Suprapubic skin (tissue), 4 donors: Measurements from ENCODE around the gene SLC22A25. TPM values are rescaled to one million over a fixed set of nuclear protein-coding genes. Genes with fewer than 3 reads are reported as not detected.

ENCODE experiments used
- DNase-seq, 2 donors: peaks; one replicate each; pipeline ENCODE4 v3.0.0-alpha.2; 2019; ENCODE audit warnings: low spot score in 2 of 2
- H3K27ac ChIP-seq: fragments of 200-600 bp; sonication (generic); one replicate; pipeline ENCODE4 v1.5.1; 2019
- H3K27me3 ChIP-seq: fragments of 200-600 bp; sonication (generic); one replicate; pipeline ENCODE4 v1.5.1; 2019
- H3K36me3 ChIP-seq: fragments of 200-600 bp; sonication (generic); one replicate; pipeline ENCODE4 v1.5.1; 2019
- H3K4me1 ChIP-seq: fragments of 200-600 bp; sonication (generic); one replicate; pipeline ENCODE4 v1.5.1; 2019
- H3K4me3 ChIP-seq: fragments of 200-600 bp; sonication (generic); one replicate; pipeline ENCODE4 v1.5.1; 2019; ENCODE audit warnings: mild to moderate bottlenecking
- H3K9me3 ChIP-seq: fragments of 200-600 bp; sonication (generic); one replicate; pipeline ENCODE4 v1.5.1; 2019
- EP300 ChIP-seq: sonication (generic); formaldehyde crosslinking; IDR thresholded peaks from one replicate; pipeline ENCODE4 v1.6.1; 2017; ENCODE audit warnings: antibody characterized with exemption
- POLR2A ChIP-seq, 2 donors: fragments of 450-650 bp; IDR thresholded peaks; one replicate each; pipeline ENCODE4 v1.6.1; 2017; ENCODE audit warnings: antibody characterized with exemption in 2 of 2, mild to moderate bottlenecking in 2 of 2, moderate library complexity in 2 of 2
- POLR2AphosphoS5 ChIP-seq, 3 donors: sonication (generic); formaldehyde crosslinking; IDR thresholded peaks; one replicate each; pipeline ENCODE4 v1.6.1; 2017; ENCODE audit warnings: antibody characterized with exemption in 3 of 3
- WGBS: methylation state at CpG from one replicate; pipeline ENCODE4 v1.1.5; 2018; 5-methylcytosine and 5-hydroxymethylcytosine counted together
- total RNA-seq, 4 donors: library from RNA; depleted of rRNA; stranded (reverse); fragments of >200 nt; gene quantifications; one replicate each; pipeline ENCODE4 v1.1.0, GENCODE V29; 2016
- TF ChIP-seq, protein P1 (sequence below), 2 donors: fragments of 200-600 bp in 1 of 2; fragments of 450-650 bp in 1 of 2; sonication (generic) in 1 of 2; IDR thresholded peaks; one replicate each; pipeline ENCODE4 v1.5.1; 2016 to 2019; ENCODE audit warnings: antibody characterized with exemption in 2 of 2, mild to moderate bottlenecking in 1 of 2, moderate library complexity in 1 of 2

The SLC22A25 gene
- not detected for total RNA-seq

DNA sequence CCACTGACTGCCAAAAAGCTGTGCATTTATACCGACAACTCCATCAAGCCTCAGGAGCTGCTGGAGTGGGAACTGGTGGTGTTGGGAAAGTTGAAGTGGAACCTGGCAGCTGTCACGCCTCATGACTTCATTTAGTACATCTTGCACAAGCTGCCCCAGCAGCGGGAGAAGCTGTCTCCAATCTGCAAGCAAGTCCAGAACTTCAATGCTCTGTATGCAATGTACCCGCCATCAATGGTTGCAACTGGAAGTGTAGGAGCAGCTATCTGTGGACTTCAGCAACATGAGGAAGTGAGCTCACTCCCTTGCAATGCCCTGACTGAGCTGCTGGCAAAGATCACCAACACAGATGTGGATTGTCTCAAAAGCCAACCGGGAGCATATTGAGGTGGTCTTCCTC, at the start of gene SLC22A25:
Gene SLC22A25, minus strand, starts transcription at position 67 of the 400 bp plus-strand sequence. CDS start 13,947 bp downstream, outside the sequence.
- no peak for TF ChIP-seq POLR2AphosphoS5 (IDR thresholded peaks at IDR 0.05)
- TF ChIP-seq POLR2A (IDR thresholded peaks at IDR 0.05), result no peak
- TF ChIP-seq EP300, result no peak
- TF ChIP-seq, protein P1, sequence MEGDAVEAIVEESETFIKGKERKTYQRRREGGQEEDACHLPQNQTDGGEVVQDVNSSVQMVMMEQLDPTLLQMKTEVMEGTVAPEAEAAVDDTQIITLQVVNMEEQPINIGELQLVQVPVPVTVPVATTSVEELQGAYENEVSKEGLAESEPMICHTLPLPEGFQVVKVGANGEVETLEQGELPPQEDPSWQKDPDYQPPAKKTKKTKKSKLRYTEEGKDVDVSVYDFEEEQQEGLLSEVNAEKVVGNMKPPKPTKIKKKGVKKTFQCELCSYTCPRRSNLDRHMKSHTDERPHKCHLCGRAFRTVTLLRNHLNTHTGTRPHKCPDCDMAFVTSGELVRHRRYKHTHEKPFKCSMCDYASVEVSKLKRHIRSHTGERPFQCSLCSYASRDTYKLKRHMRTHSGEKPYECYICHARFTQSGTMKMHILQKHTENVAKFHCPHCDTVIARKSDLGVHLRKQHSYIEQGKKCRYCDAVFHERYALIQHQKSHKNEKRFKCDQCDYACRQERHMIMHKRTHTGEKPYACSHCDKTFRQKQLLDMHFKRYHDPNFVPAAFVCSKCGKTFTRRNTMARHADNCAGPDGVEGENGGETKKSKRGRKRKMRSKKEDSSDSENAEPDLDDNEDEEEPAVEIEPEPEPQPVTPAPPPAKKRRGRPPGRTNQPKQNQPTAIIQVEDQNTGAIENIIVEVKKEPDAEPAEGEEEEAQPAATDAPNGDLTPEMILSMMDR (IDR thresholded peaks at IDR 0.05), result no peak
- no peak for DNase-seq
- H3K36me3 ChIP-seq, result no peaks in the 10 kb centered on the region
- H3K4me1 ChIP-seq, result no peaks in the 10 kb centered on the region
- whole genome bisulfite sequencing, result 44% methylated on average over 3 of the region's 5 CpGs
- no peaks in the 10 kb centered on the region for H3K9me3 ChIP-seq
- H3K4me3 ChIP-seq, result no peak within 1 kb of the TSS
- peaks cover 6% of the 10 kb centered on the region for H3K27me3 ChIP-seq
- no peak within 1 kb of the TSS for H3K27ac ChIP-seq

DNA sequence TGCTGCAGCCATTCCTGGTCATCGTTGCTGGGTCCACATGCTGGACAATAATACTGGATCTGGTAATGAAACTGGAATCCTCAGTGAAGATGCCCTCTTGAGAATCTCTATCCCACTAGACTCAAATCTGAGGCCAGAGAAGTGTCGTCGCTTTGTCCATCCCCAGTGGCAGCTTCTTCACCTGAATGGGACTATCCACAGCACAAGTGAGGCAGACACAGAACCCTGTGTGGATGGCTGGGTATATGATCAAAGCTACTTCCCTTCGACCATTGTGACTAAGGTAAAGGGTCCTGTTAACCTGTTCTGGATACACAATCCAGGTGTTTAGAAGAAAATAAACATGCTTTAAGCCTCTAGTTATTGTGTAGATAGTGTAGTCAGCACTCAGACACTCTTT, 46.9 kb upstream of the SLC22A25 start:
- no peak overlapping the region for H3K27ac ChIP-seq
- TF ChIP-seq EP300 (no peak), POLR2AphosphoS5 (IDR thresholded peaks at IDR 0.05) (no peak), POLR2A (IDR thresholded peaks at IDR 0.05) (no peak)
- TF ChIP-seq, protein P1 (IDR thresholded peaks at IDR 0.05), result no peak
- H3K27me3 ChIP-seq, result no peaks in the 10 kb centered on the region
- DNase-seq, result no peak
- no peak overlapping the region for H3K4me3 ChIP-seq
- H3K9me3 ChIP-seq, result no peaks in the 10 kb centered on the region
- no peaks in the 10 kb centered on the region for H3K36me3 ChIP-seq
- H3K4me1 ChIP-seq, result no peaks in the 10 kb centered on the region
- 86% methylated on average over 4 of the region's 4 CpGs for WGBS

DNA sequence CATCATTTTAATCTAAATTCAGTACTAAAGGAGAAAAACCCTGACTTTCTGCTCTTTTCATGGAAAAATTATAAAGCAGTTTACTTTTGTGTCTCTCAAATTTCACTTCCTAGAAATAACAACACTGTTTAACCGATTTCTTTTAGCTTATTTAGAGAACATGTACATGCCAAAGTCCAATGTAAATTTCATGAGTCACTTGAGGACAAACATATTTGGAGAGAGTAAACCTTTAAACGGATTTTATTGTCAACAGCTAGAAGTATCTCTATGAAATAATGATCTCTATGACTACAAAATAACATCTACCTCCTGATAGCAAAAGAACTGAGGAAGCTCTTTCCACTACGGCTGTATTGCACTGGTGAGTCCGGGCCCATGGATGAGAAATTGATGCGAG, 46.3 kb upstream of the SLC22A25 start:
- Histone ChIP-seq H3K27me3 (no peaks in the 10 kb centered on the region), H3K9me3 (no peaks in the 10 kb centered on the region), H3K36me3 (no peaks in the 10 kb centered on the region), H3K27ac (no peak overlapping the region), H3K4me3 (no peak overlapping the region), H3K4me1 (no peaks in the 10 kb centered on the region)
- 74% methylated on average over 5 of the region's 5 CpGs for WGBS
- no peak for DNase-seq
- TF ChIP-seq EP300, result no peak
- TF ChIP-seq, protein P1 (IDR thresholded peaks at IDR 0.05), result no peak
- no peak for TF ChIP-seq POLR2AphosphoS5 (IDR thresholded peaks at IDR 0.05)
- no peak for TF ChIP-seq POLR2A (IDR thresholded peaks at IDR 0.05)

DNA sequence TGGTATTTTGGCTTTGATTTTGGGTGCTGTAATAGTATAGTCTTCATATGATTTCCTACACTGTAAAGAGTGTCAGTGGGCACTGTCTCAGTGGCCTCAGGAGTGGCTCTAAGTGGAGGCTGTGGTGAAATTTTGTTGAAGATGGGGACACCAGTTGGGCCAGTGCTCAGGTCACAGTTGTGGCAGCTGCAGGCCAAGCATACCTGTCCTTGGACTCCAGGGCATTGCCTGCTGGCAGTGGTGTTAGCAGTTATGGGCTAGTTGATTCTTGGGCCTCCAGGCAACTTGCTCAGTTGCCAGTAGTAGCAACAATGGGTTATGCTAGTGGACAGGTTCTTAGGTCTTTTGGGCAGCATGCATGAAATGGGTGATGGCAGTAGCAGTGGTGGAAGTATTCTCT, 39.2 kb upstream of the SLC22A25 start:
- Histone ChIP-seq H3K9me3 (no peaks in the 10 kb centered on the region), H3K4me1 (no peaks in the 10 kb centered on the region), H3K4me3 (no peak overlapping the region), H3K27ac (no peak overlapping the region), H3K27me3 (peaks cover 14% of the 10 kb centered on the region), H3K36me3 (no peaks in the 10 kb centered on the region)
- DNase-seq, result no peak
- no peak for TF ChIP-seq POLR2A (IDR thresholded peaks at IDR 0.05)
- no peak for TF ChIP-seq POLR2AphosphoS5 (IDR thresholded peaks at IDR 0.05)
- TF ChIP-seq, protein P1 (IDR thresholded peaks at IDR 0.05), result no peak
- TF ChIP-seq EP300, result no peak

DNA sequence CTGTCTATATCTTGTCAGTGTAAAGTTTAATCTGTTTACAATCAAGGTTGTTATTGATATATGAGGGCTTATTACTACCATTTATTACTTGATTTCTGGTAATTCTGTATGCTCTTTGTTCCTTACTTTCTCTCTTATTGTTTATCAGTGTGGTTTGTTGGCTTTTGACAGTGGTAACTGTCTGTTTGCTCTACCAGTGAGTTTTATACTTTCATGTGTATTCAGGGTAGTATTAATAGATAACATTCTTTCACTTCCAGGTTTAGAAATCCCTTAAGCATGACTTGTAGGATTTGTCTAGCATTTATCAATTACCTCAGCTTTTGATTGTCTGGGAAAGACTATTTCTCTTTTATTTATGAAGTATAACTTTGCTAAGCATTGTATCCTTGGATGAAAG, 37.5 kb upstream of the SLC22A25 start:
- TF ChIP-seq POLR2A (IDR thresholded peaks at IDR 0.05), result no peak
- TF ChIP-seq POLR2AphosphoS5 (IDR thresholded peaks at IDR 0.05), result no peak
- no peak for TF ChIP-seq EP300
- TF ChIP-seq, protein P1 (IDR thresholded peaks at IDR 0.05), result no peak
- Histone ChIP-seq H3K9me3 (no peaks in the 10 kb centered on the region), H3K36me3 (no peaks in the 10 kb centered on the region), H3K27ac (no peak overlapping the region), H3K4me3 (no peak overlapping the region), H3K27me3 (peaks cover 14% of the 10 kb centered on the region), H3K4me1 (no peaks in the 10 kb centered on the region)
- DNase-seq, result no peak
